ENCODE data around the gene S100A10.
A peak's percentile ranks its signal among the peaks of the same experiment; 100 is the strongest.

The S100A10 gene

DNA sequence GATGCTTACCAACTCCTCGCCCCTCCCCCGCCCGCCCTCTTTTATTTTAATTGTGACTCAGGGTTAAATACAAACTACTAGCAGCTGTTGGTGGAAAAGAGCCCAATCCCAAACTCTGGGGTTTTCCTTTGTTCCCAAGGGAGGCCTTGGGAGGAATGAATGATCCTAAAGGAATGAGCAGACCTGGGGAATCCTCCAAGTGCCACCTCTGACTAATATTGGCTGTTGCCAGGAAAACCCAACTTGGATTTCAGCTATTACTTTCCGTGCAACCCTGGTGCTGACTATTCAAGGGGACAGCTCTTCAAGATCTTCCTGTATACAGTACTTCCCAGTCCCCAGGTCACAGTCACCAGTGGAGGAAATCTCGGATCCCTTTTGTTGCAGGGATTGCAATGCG lies 1.3 kb upstream of the S100A10 start:
- no peak for DNase-seq (ENCODE audit: low read depth)
- H3K4me3 ChIP-seq (ENCODE audit: low read depth, low read length) = no peak overlapping the region
- TF ChIP-seq CTCF (IDR thresholded peaks at IDR 0.05; ENCODE audit: insufficient read depth, low read depth, low read length, missing control alignments) = no peak

DNA sequence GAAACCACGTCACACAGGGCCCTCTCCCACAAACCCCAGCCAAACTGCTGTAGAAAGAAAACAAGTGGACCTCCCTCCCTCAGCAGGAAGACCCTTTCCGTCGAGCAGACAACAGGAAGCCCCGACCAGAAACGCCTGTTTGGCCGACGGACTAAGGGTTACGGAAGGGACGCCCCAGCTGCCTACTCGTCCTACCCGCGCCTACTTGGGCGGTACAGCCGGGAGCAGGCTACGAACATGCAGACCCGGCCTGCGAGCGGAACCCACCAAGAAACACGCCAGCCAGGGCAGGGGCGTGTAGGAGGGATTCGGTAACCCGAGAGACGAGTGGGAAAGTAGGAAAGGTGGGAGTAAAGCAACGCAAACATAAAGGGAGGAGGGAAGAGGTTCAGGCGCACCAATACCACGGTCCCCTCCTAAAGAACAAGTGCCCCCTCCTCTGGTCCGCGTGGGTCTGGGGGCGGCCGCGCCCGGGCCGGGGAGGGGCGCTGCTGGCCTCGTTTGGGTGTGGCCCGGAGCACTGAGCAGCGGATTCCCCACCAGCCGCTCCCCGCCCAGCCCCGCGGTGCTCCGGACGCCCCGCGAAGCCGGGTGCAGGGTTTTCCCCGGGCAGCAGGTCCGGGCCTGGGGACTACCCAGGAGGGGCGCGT lies 450 bp downstream of the S100A10 start:
- peak; percentile 26 for DNase-seq (ENCODE audit: low read depth)
- TF ChIP-seq CTCF (IDR thresholded peaks at IDR 0.05; ENCODE audit: insufficient read depth, low read depth, low read length, missing control alignments) = no peak
- peak overlapping the region; percentile 37 for H3K4me3 ChIP-seq (ENCODE audit: low read depth, low read length)

DNA sequence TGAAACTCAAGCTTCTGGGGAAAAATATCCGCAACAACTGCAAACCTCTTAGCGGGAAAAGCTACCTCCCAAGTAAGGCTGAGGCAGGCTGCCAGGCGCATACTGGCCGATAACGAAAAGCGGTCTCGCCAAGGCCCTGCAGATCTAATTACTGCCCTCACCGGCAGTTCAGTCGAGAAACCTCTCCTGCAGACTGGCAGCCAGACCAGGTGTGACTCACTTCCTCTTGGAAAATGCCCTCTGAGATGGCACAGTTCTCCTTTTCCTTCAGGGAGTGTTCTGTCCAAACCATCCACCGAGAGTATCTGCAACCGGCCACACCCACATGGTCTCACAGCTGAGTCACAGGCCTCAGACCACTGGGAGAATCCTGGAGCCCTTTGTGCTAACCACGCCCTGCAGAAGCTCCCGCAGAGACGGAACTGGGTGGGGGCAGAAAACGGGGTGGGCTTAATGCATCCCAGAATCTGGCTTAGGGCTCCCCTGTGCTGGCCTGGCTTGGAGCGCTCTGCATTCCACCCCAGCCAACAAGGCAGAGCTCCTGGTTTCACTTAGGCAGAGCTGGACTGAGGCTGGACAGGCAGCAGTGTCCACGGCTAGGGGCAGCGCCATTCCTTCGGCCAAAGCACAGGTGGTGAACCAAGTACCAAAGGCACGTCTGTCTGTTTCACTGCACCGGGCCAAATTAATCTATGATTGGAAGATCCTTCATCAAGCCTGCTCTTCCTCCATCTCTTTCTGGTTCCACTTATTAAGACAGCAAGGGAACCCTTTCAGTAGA lies 1.2 kb downstream of the S100A10 start:
- no peak for TF ChIP-seq CTCF (IDR thresholded peaks at IDR 0.05; ENCODE audit: insufficient read depth, low read depth, low read length, missing control alignments)
- DNase-seq (ENCODE audit: low read depth) = no peak
- H3K4me3 ChIP-seq (ENCODE audit: low read depth, low read length) = peak overlapping the region; percentile 37; the same call in 1 of the 2 replicates

- no peak for TF ChIP-seq CTCF (IDR thresholded peaks at IDR 0.05; ENCODE audit: insufficient read depth, low read depth, low read length, missing control alignments)
- H3K4me3 ChIP-seq (ENCODE audit: low read depth, low read length) = no peak overlapping the region
- no peak for DNase-seq (ENCODE audit: low read depth)
Measured at GRCh38 chr1:151991663-151992302, 1.9 kb downstream of the S100A10 start.

GRCh38 chr1:151990856-151991198 lies 2.8 kb downstream of the S100A10 start:
- TF ChIP-seq CTCF (IDR thresholded peaks at IDR 0.05; ENCODE audit: insufficient read depth, low read depth, low read length, missing control alignments) = no peak
- no peak for DNase-seq (ENCODE audit: low read depth)
- no peak overlapping the region for H3K4me3 ChIP-seq (ENCODE audit: low read depth, low read length)

GRCh38 chr1:151990058-151990855 lies 3.4 kb downstream of the S100A10 start:
- H3K4me3 ChIP-seq (ENCODE audit: low read depth, low read length) = no peak overlapping the region
- TF ChIP-seq CTCF (IDR thresholded peaks at IDR 0.05; ENCODE audit: insufficient read depth, low read depth, low read length, missing control alignments) = no peak
- no peak for DNase-seq (ENCODE audit: low read depth)
